ENCODE measurements around the gene TMEM54.

TMEM54 gene

GRCh38 chr1:32887623-32888022 is 13.6 kb downstream of the TMEM54 start:
- POLR2A ChIA-PET: no interaction called here
- no peak for DNase-seq (ENCODE audit: low read depth, low spot score)
- no peak overlapping the region for H3K4me3 ChIP-seq (ENCODE audit: low read depth, low read length)
- CTCF ChIA-PET: interaction anchor here (1.6 to 11.7 kb wide), 3 partner anchors 11 to 20 kb away, joined by 3 to 179 read pairs (median 29); partner anchors contain the start of gene FNDC5
- no peak for TF ChIP-seq CTCF (IDR thresholded peaks at IDR 0.05; ENCODE audit: insufficient read depth, low read length, missing control alignments)

GRCh38 chr1:32886828-32887414 is 14.3 kb downstream of the TMEM54 start:
- no peak overlapping the region for H3K4me3 ChIP-seq (ENCODE audit: low read depth, low read length)
- ChIA-PET CTCF (interaction anchor here (0.7 to 11.7 kb wide), 7 partner anchors 12 to 201 kb away, joined by 3 to 179 read pairs (median 3); partner anchors contain the start of gene FNDC5), POLR2A (no interaction called here)
- DNase-seq (ENCODE audit: low read depth, low spot score): no peak
- no peak for TF ChIP-seq CTCF (IDR thresholded peaks at IDR 0.05; ENCODE audit: insufficient read depth, low read length, missing control alignments)

- DNase-seq (ENCODE audit: low read depth, low spot score): no peak
- ChIA-PET CTCF (interaction anchor here (0.7 to 11.7 kb wide), 8 partner anchors 12 to 202 kb away, joined by 3 to 179 read pairs (median 3); partner anchors contain the start of gene FNDC5), POLR2A (no interaction called here)
- TF ChIP-seq CTCF (IDR thresholded peaks at IDR 0.05; ENCODE audit: insufficient read depth, low read length, missing control alignments): peak; percentile 97
- peak within 1 kb of the TSS; percentile 20 for H3K4me3 ChIP-seq (ENCODE audit: low read depth, low read length)
Observed at GRCh38 chr1:32886004-32886827, 15.0 kb downstream of the TMEM54 start, which contains the start of gene HPCA. HPCA (plus strand) TSS chr1:32886491; CDS start chr1:32888899, 2,408 bp downstream.

- ChIA-PET POLR2A (no interaction called here), CTCF (interaction anchor here (1.3 to 11.7 kb wide), 5 partner anchors 9 to 201 kb away, joined by 3 to 179 read pairs (median 4); partner anchors contain the start of gene FNDC5)
- H3K4me3 ChIP-seq (ENCODE audit: low read depth, low read length): no peak overlapping the region
- TF ChIP-seq CTCF (IDR thresholded peaks at IDR 0.05; ENCODE audit: insufficient read depth, low read length, missing control alignments): no peak
- DNase-seq (ENCODE audit: low read depth, low spot score): no peak
Observed at GRCh38 chr1:32885676-32886003, 15.5 kb downstream of the TMEM54 start.

GRCh38 chr1:32884726-32885125 is 16.5 kb downstream of the TMEM54 start:
- ChIA-PET POLR2A (no interaction called here), CTCF (interaction anchor here (0.9 to 11.7 kb wide), 5 partner anchors 9 to 201 kb away, joined by 3 to 179 read pairs (median 3); partner anchors contain the start of gene FNDC5)
- no peak for DNase-seq (ENCODE audit: low read depth, low spot score)

More at GRCh38 chr1:32884726-32885125, 16.5 kb downstream of the TMEM54 start:
- H3K4me3 ChIP-seq (ENCODE audit: low read depth, low read length): no peak overlapping the region
- no peak for TF ChIP-seq CTCF (IDR thresholded peaks at IDR 0.05; ENCODE audit: insufficient read depth, low read length, missing control alignments)
